Cardiac muscle cell (in vitro differentiated cells and primary cell): Measurements from ENCODE around the gene FPR3. TPM values are rescaled to one million over a fixed set of nuclear protein-coding genes. Genes with fewer than 3 reads are reported as not detected.
A peak's percentile ranks its signal among the peaks of the same experiment; 100 is the strongest.

Experiments
- DNase-seq, 2 donors: peaks; one replicate each; pipeline versions ENCODE4 v3.0.0 to v3.0.0-alpha.2; 2010 to 2017; ENCODE audit warnings: low read depth in 1 of 2, low spot score in 1 of 2
- H3K27ac ChIP-seq: fragments of 200-600 bp; sonication (generic); 2 replicates; pipeline ENCODE4 v1.5.1; 2016
- H3K27me3 ChIP-seq: fragments of 200-600 bp; sonication (generic); 2 replicates; pipeline ENCODE4 v1.6.0; 2016; ENCODE audit warnings: control low read depth
- H3K36me3 ChIP-seq: fragments of 200-600 bp; sonication (generic); 2 replicates; pipeline ENCODE4 v1.5.1; 2016; ENCODE audit warnings: control low read depth
- H3K4me1 ChIP-seq: fragments of 200-600 bp; sonication (generic); 2 replicates; pipeline ENCODE4 v1.8.1; 2017; ENCODE audit warnings: low read depth, mild to moderate bottlenecking, mixed run types
- H3K4me3 ChIP-seq: fragments of 200-600 bp; sonication (generic); 2 replicates; pipeline ENCODE4 v1.5.1; 2016; ENCODE audit warnings: mild to moderate bottlenecking
- H3K9me3 ChIP-seq: fragments of 200-600 bp; sonication (generic); 2 replicates; pipeline ENCODE4 v1.5.1; 2017; ENCODE audit warnings: low read depth, mild to moderate bottlenecking, control low read depth
- polyA plus RNA-seq: library from polyadenylated mRNA; unstranded; fragments of >200 nt; fragmentation: Nextera tagmentation; extraction: Ambion mirVana; gene quantifications from 2 replicates; pipeline ENCODE4 v1.2.1, GENCODE V29; 2016
- total RNA-seq: library from RNA; depleted of rRNA; stranded (reverse); fragments of >200 nt; gene quantifications from 2 replicates; pipeline ENCODE4 v1.2.3, GENCODE V29; 2016
- TF ChIP-seq, protein P1 (sequence below): IDR thresholded peaks from 2 replicates; pipeline ENCODE4 v1.5.1; 2012; ENCODE audit warnings: low read depth, mild to moderate bottlenecking, low read length

FPR3 gene
- total and polyA plus RNA-seq, 2 experiments from 2014 or later, result not detected

DNA sequence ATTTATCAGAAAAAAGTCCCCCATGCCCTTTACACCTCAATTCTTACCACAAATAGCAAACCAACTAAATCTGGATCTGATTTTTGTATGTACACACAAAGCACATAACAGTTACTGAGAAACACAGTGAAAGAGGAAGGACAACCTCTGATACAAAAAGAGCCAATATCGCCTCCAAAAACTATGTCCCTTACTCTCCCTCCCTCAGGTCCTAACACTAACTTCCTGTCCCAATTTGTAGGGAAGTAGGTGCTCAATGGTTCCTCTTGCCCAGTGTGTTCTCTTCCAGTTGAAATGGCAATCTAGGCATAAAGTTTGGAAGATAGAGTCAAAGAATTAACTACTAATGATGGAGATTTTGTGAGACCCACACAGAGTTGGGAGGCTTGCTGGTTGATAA lies 15.8 kb upstream of the FPR3 start:
- Histone ChIP-seq H3K4me1 (no peaks in the 10 kb centered on the region), H3K27me3 (no peaks in the 10 kb centered on the region), H3K36me3 (no peaks in the 10 kb centered on the region), H3K9me3 (no peaks in the 10 kb centered on the region), H3K4me3 (no peak overlapping the region), H3K27ac (no peak overlapping the region)
- DNase-seq, result no peak
- TF ChIP-seq, protein P1, sequence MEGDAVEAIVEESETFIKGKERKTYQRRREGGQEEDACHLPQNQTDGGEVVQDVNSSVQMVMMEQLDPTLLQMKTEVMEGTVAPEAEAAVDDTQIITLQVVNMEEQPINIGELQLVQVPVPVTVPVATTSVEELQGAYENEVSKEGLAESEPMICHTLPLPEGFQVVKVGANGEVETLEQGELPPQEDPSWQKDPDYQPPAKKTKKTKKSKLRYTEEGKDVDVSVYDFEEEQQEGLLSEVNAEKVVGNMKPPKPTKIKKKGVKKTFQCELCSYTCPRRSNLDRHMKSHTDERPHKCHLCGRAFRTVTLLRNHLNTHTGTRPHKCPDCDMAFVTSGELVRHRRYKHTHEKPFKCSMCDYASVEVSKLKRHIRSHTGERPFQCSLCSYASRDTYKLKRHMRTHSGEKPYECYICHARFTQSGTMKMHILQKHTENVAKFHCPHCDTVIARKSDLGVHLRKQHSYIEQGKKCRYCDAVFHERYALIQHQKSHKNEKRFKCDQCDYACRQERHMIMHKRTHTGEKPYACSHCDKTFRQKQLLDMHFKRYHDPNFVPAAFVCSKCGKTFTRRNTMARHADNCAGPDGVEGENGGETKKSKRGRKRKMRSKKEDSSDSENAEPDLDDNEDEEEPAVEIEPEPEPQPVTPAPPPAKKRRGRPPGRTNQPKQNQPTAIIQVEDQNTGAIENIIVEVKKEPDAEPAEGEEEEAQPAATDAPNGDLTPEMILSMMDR, result no peak

DNA sequence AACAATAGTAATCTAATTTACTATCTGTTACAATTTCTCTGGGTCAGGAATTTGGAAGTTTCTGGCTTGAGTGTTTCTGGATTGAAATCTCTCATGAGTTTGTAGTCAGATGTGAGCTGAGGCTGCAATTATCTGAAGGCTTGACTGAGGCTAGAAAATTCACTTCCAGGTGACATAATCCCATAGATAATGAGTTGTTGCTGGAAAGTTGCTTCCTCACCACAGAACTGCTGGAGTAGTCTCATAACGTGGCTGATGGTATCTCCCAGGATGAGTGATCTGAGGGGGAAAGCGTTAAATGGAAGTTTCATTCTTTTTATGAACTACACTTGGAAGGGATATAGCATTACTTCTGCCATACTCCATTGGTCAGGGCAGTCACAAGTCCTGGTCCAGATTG lies 15.3 kb upstream of the FPR3 start:
- H3K4me3 ChIP-seq, result no peak overlapping the region
- H3K27me3 ChIP-seq, result no peaks in the 10 kb centered on the region
- TF ChIP-seq, protein P1, result no peak
- H3K9me3 ChIP-seq, result no peaks in the 10 kb centered on the region
- H3K27ac ChIP-seq, result no peak overlapping the region
- DNase-seq, result no peak
- no peaks in the 10 kb centered on the region for H3K4me1 ChIP-seq
- H3K36me3 ChIP-seq, result no peaks in the 10 kb centered on the region

DNA sequence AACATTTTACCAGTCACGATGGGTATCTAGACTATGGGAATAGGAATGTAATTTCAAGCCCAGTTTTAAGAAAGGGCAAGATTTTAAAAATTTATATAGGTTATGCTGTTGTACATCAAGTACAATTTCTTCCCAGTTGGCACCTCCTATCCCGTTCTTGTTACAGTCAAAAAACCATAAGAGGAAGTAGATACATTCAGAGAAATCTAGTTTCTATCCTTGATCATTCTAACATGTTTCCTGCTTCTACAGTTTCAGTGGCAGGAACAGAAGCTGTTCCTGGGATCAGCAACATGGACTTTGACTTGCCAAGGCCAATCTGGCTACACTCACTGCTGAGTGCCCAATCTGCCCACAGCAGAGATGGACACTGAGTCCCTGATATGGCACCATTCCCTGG lies 14.7 kb upstream of the FPR3 start:
- DNase-seq, result no peak
- TF ChIP-seq, protein P1, result no peak
- Histone ChIP-seq H3K4me1 (no peaks in the 10 kb centered on the region), H3K27me3 (no peaks in the 10 kb centered on the region), H3K9me3 (no peaks in the 10 kb centered on the region), H3K27ac (no peak overlapping the region), H3K4me3 (no peak overlapping the region), H3K36me3 (no peaks in the 10 kb centered on the region)

DNA sequence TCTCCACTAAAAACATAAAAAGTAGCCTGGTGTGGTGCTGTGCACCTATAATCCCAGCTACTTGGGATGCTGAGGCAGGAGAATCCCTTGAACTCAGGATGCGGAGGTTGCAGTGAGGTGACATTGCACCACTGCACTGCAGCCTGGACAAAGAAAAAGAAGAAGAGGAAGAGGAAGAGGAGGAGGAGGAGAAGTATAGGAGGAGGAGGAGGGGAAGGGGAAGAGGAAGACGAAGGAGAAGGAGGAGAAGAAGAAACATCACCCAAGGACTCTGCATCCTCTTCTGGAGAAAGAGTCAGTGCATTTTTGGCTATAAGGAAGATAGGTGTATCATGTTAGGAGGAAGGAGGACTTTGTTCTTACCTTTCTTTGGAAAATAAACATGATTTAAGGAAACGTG lies 13.0 kb upstream of the FPR3 start:
- no peaks in the 10 kb centered on the region for H3K9me3 ChIP-seq
- no peak overlapping the region for H3K4me3 ChIP-seq
- no peaks in the 10 kb centered on the region for H3K36me3 ChIP-seq
- no peaks in the 10 kb centered on the region for H3K27me3 ChIP-seq
- no peak for DNase-seq
- no peaks in the 10 kb centered on the region for H3K4me1 ChIP-seq
- no peak overlapping the region for H3K27ac ChIP-seq
- TF ChIP-seq, protein P1, result no peak

DNA sequence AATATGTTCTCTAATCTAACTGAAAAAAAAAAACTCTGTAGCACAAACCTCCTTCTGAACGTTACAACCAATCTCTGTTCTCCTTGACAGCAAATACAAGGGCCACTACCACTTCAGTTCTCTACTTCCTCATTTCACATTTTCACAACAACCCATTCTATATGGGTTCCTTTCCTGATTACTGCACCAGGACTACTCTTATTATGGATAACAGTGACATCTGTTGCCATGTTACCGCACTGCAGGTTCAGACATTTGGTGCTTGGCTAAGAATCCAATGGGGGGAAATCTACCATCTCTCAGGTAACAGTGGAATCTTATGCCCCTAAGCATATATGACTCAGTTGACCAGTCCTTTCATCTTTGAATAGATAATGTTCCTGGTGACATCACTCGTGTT lies 11.6 kb upstream of the FPR3 start:
- H3K36me3 ChIP-seq, result no peaks in the 10 kb centered on the region
- TF ChIP-seq, protein P1, result peak; percentile 43
- DNase-seq, result peak in 1 of 2 donors; percentile 58
- H3K4me1 ChIP-seq, result no peaks in the 10 kb centered on the region
- H3K27me3 ChIP-seq, result no peaks in the 10 kb centered on the region
- no peaks in the 10 kb centered on the region for H3K9me3 ChIP-seq
- no peak overlapping the region for H3K4me3 ChIP-seq
- H3K27ac ChIP-seq, result no peak overlapping the region
